ES-I3 (cell line): ENCODE data around the gene PRSS58.

Source experiments
- H3K36me3 ChIP-seq: 2 replicates; pipeline ENCODE4 v1.6.1; 2013; ENCODE audit warnings: mild to moderate bottlenecking, low read length, control low read depth, moderate library complexity; ENCODE audit not compliant: insufficient read depth
- H3K4me1 ChIP-seq: 2 replicates; pipeline ENCODE4 v1.6.1; 2013; ENCODE audit warnings: mild to moderate bottlenecking, control low read depth, low read length; ENCODE audit not compliant: insufficient read depth
- H3K9ac ChIP-seq: 2 replicates; pipeline ENCODE4 v1.6.1; 2013; ENCODE audit warnings: low read depth, mild to moderate bottlenecking, low read length, moderate library complexity
- H3K9me3 ChIP-seq: 2 replicates; pipeline ENCODE4 v1.6.1; 2013; ENCODE audit warnings: mild to moderate bottlenecking, low read length, moderate library complexity; ENCODE audit not compliant: control insufficient read depth, insufficient read depth

Gene PRSS58, protein sequence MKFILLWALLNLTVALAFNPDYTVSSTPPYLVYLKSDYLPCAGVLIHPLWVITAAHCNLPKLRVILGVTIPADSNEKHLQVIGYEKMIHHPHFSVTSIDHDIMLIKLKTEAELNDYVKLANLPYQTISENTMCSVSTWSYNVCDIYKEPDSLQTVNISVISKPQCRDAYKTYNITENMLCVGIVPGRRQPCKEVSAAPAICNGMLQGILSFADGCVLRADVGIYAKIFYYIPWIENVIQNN

DNA sequence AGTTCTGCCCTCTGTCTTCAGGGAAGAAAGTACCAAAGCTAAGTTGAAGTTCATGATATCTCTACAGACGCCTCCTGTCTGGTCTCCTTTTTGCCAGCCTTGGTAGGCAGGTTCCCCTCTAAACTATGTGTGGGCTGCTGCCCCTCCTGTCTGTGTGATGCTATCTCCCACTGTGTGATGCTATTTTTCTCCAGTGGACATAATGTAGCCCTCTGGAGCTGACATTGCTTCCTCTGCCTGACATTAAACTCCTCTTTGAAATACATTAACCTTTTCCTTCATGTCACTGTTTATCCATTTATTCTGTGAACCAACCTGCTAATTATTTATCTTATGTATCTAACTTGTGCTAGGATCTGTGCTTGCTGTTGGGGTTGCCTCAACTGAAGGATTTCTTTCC is at the start of gene PRSS58:
Gene PRSS58, minus strand, starts transcription at position 101 of the 400 bp plus-strand sequence. CDS start 351 bp downstream, outside the sequence.
- Histone ChIP-seq H3K9ac (no peak within 1 kb of the TSS), H3K36me3 (no peaks in the 10 kb centered on the region), H3K4me1 (no peaks in the 10 kb centered on the region), H3K9me3 (no peaks in the 10 kb centered on the region)

GRCh38 chr7:142307246-142307900 is 49.5 kb upstream of the PRSS58 start:
- H3K9ac ChIP-seq = no peak overlapping the region
- H3K4me1 ChIP-seq = no peaks in the 10 kb centered on the region
- H3K36me3 ChIP-seq = no peaks in the 10 kb centered on the region
- H3K9me3 ChIP-seq = no peaks in the 10 kb centered on the region

DNA sequence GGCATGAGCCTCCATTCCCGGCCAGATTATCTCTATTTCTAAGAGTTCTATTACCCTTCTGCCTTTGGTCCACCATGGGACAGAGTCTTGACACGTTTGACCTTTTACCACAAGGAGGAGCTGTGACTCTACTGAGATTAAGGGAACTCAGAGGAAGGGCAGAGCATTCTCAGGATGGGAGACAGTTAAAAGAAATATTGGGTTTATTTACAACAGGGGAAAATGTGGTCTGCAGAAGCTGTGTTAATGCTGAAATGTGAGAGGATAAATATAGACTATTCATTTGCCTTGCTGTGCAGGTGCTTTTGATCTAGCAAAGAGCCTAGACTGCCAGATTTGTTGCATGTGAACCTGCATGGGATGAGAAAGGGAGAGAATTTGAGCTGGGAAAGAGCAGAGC is 45.8 kb upstream of the PRSS58 start:
- no peaks in the 10 kb centered on the region for H3K9me3 ChIP-seq
- no peaks in the 10 kb centered on the region for H3K4me1 ChIP-seq
- H3K9ac ChIP-seq = no peak overlapping the region
- no peaks in the 10 kb centered on the region for H3K36me3 ChIP-seq

DNA sequence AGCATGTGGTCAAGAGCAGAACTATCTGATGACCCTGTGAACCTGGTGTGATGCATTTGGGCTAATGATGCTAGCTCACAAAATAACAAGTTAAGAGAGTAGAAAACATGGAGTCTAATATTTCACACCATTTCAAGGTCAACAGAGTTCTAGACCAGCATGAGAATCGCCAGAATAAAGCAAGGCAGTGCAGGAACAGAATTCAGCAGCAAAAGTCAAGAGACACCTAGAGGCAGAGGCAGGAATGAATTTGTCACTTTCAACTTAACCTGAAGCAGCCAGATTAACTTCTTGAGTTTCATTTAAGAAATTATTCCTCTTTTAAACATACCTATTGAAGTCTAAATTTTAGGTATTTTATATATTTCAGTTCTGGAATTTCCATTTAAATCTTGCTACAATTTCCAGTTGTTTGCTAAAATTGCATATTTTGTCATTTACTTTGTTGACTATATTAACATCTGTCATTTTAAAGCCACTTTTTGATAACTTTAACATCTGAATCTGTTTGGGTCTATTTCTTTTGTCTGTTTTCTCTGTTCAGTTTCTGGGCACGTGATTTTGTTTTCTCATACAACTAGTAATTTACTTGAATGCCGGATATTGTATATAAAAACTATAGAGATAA is 44.2 kb upstream of the PRSS58 start:
- Histone ChIP-seq H3K4me1 (no peaks in the 10 kb centered on the region; the same call in 1 of the 2 replicates), H3K9me3 (no peaks in the 10 kb centered on the region), H3K36me3 (no peaks in the 10 kb centered on the region), H3K9ac (no peak overlapping the region)

- no peaks in the 10 kb centered on the region for H3K36me3 ChIP-seq
- no peaks in the 10 kb centered on the region; the same call in 1 of the 2 replicates for H3K4me1 ChIP-seq
- H3K9ac ChIP-seq = no peak overlapping the region
- no peaks in the 10 kb centered on the region for H3K9me3 ChIP-seq
Measured at GRCh38 chr7:142301299-142301698, 43.4 kb upstream of the PRSS58 start.

- H3K36me3 ChIP-seq = no peaks in the 10 kb centered on the region
- no peak overlapping the region for H3K9ac ChIP-seq
- H3K9me3 ChIP-seq = no peaks in the 10 kb centered on the region
- no peaks in the 10 kb centered on the region; the same call in 1 of the 2 replicates for H3K4me1 ChIP-seq
Measured at GRCh38 chr7:142300689-142301088, 42.8 kb upstream of the PRSS58 start.

GRCh38 chr7:142299237-142299781 is 41.5 kb upstream of the PRSS58 start:
- H3K36me3 ChIP-seq = no peaks in the 10 kb centered on the region
- no peaks in the 10 kb centered on the region; the same call in 1 of the 2 replicates for H3K4me1 ChIP-seq
- no peaks in the 10 kb centered on the region for H3K9me3 ChIP-seq
- H3K9ac ChIP-seq = no peak overlapping the region

DNA sequence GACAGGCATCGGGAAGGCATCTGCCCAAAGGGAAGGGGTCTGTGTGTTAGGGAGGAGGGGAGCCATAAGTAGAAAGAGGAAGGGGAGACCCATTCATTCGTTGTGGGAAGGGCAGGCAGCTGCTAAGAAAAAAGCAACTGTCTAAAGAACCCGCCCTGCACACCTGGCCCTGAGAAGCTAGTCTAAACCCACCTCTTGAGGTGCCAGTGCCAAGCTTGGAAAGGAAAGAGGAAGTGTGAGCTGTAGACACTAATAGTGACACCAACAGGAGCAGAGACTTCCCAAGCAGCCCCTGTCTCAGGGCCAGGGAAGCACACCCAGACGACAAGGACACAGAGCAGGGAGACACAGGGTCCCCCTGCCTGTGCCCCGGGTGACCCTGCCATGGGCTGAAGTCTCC is 40.8 kb upstream of the PRSS58 start:
- Histone ChIP-seq H3K36me3 (no peaks in the 10 kb centered on the region), H3K9ac (no peak overlapping the region), H3K4me1 (no peaks in the 10 kb centered on the region; the same call in 1 of the 2 replicates), H3K9me3 (no peaks in the 10 kb centered on the region)

DNA sequence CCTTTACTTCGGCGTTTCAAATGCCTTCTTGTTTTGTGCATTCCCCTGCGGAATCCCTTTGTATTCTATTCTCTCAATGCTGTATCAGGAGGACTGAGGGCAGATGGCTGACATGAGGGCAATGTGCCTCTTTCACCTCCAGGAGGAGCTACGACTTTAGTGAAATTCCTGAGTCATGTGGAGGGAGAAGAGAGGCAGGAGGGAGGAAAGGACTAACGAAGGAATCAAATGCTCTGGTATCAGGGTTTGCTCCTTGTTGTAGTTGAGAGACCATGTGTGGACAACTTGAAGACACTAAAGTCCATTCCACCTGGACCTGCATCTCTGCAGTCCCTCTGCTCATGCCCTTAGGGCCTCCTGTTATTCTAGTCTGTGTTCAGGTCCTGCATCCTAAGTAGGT is 40.2 kb upstream of the PRSS58 start:
- Histone ChIP-seq H3K9ac (no peak overlapping the region), H3K9me3 (no peaks in the 10 kb centered on the region), H3K4me1 (no peaks in the 10 kb centered on the region; the same call in 1 of the 2 replicates), H3K36me3 (no peaks in the 10 kb centered on the region)

GRCh38 chr7:142280263-142280662 is 22.4 kb upstream of the PRSS58 start:
- no peak overlapping the region for H3K9ac ChIP-seq
- H3K4me1 ChIP-seq = no peaks in the 10 kb centered on the region
- H3K9me3 ChIP-seq = no peaks in the 10 kb centered on the region

DNA sequence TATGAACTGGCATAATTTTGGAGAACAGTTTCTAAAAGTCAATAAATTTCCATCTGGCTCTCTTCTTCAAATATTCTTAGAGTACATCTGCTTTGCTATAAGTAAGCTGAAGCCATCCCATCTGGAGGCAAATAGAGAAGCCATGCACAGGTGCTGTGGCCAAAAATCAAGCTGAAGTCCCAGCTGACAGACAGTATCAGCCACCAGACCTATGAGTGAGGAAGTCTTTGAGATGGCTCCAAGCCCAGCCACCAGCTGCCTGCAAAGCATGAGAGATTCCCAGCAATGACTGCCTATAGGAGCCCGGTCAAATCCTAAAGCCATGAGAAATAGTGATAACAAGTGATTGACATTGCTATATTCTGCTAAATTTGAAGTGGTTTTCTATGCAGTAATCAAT is 21.7 kb upstream of the PRSS58 start:
- H3K9ac ChIP-seq = no peak overlapping the region
- no peaks in the 10 kb centered on the region for H3K4me1 ChIP-seq
- H3K9me3 ChIP-seq = peaks cover 2% of the 10 kb centered on the region; the same call in 1 of the 2 replicates
- H3K36me3 ChIP-seq = no peaks in the 10 kb centered on the region

More at GRCh38 chr7:142280263-142280662, 22.4 kb upstream of the PRSS58 start:
- H3K36me3 ChIP-seq = no peaks in the 10 kb centered on the region

DNA sequence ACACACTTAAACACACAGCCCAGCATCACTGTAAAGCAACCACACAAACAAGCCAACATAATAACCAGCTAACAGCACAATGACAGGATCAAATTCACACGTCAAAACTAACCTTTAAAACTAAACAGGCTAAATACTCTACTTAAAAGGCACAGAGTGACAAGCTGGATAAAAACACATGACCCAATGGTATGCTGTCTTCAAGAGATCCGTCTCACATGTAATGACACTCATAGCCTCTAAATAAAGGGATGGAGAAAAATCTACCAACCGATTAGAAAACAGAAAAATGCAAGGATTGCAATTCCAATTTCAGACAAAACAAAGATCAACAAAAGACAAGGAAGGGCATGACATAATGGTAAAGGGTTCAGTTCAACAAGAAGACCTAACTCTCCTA is 17.2 kb upstream of the PRSS58 start:
- Histone ChIP-seq H3K9me3 (peaks cover 2% of the 10 kb centered on the region; the same call in 1 of the 2 replicates), H3K4me1 (no peaks in the 10 kb centered on the region), H3K36me3 (no peaks in the 10 kb centered on the region), H3K9ac (no peak overlapping the region)

DNA sequence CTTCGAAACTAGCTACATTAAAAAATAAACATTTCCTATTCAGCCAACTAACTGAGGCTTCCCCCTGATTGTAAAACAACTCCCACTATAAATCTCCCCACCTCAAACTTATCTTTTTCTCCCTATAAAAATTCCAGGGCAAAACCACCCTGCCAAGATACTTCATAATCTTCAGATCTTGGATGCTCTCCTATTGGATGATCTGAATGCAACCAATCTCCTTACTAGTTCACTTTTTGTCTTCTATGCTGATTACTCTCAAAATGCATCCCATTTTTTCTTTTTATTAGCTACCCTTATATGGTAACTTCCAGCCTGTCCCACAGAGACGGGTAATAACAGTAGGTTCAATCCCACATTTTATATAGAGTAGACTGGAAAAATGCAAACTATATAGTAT is 15.0 kb upstream of the PRSS58 start:
- peaks cover 2% of the 10 kb centered on the region; the same call in 1 of the 2 replicates for H3K9me3 ChIP-seq
- H3K4me1 ChIP-seq = no peaks in the 10 kb centered on the region
- no peak overlapping the region for H3K9ac ChIP-seq
- no peaks in the 10 kb centered on the region for H3K36me3 ChIP-seq

DNA sequence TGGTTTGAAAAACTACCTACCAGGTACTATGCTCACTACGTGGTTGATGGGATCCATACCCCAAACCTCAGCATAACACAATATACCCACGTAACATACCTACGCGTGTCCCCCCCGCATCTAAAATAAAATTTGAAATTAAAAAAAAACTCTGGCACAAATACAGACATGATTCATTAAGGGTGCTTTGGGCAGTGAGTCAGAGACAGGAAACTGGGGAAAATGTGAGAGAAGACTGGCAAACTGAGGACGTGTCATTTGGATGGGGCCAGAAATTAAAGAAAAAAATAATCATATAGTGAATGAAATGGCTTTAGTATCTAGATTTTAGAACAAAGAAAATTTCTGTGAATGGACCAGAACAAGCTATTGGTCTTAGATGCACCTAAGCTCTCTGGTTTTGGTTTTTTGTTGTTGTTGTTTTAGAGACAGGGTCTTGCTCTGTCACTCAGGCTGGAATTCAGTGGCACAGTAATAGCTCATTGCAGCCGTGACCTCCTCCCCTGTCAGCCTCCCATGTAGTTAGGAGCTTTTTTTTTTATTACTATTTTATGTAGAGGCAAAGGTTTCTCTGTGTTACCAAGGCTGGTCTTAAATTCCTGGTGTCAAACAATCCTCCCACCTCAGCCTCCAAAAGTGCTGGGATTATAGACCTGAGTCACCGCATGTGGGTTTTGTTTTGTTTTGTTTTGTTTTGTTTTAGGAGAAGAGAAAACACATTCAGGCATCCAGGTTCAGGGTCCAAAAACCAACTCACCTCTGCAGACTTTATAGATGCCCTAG is 5.9 kb upstream of the PRSS58 start:
- no peaks in the 10 kb centered on the region for H3K9me3 ChIP-seq

More for the DNA sequence above, 5.9 kb upstream of the PRSS58 start:
- Histone ChIP-seq H3K36me3 (no peaks in the 10 kb centered on the region), H3K4me1 (no peaks in the 10 kb centered on the region), H3K9ac (no peak overlapping the region)
